Stimulated activated CD8-positive, alpha-beta memory T cell treated with anti-CD3 and anti-CD28 coated beads, Interleukin-15, amount 100 ng/mL, for 1 hour (primary cell): Measurements from ENCODE around the gene DCST2.

Experiments used
- DNase-seq: peaks from one replicate; pipeline ENCODE4 v3.0.0-alpha.2; 2020; ENCODE audit warnings: low read depth

Gene DCST2

DNA sequence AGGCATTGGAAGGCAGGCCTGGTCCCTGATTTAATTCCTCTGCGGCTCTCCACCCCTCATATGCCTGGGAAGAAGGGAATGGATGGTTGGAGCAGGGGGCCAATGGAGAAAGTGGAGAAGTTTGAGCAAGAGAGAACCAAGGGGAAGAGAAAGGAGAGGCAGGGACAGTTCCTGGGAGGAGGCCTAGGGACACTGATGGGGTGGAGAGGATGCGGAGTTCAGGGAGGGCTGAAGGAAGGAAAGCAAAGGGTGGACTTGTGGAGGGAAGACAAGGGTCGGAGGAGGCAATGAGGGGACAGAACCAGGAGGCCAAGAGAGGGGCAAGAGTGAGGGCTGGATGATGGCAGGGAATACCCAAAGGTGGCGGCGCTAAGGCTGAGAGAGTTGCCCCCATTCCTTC, 23.8 kb downstream of the DCST2 start:
- no peak for DNase-seq

DNA sequence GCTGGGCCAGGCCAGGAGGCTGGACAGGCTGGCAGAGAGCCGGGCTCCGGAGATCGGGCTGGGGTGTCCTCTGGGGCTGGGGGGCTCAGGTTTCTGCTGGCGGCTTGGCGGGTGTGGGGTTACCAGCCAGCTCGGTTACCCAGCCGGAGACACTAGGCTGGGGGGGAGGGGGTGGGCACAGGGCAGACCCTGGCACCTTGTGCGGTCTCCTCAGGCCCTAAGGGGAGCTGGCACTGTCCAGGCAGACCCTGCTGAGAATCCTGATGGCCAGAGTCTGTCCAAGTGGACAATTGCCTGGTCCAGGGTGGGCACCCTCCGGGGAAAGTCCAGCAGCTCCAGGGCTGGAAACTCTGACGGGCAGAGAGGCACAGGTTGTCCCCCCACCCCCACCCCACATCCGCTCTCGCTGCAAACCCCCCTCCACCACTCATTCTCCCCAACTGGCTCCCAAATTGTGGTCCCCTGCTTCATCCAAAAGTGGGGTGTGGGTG, 24.3 kb downstream of the DCST2 start:
- DNase-seq = no peak

- no peak for DNase-seq
These were observed 25.3 kb downstream of the DCST2 start for GRCh38 chr1:155008015-155008941.

- DNase-seq = no peak
These were observed 26.2 kb downstream of the DCST2 start for GRCh38 chr1:155007251-155007828.

DNA sequence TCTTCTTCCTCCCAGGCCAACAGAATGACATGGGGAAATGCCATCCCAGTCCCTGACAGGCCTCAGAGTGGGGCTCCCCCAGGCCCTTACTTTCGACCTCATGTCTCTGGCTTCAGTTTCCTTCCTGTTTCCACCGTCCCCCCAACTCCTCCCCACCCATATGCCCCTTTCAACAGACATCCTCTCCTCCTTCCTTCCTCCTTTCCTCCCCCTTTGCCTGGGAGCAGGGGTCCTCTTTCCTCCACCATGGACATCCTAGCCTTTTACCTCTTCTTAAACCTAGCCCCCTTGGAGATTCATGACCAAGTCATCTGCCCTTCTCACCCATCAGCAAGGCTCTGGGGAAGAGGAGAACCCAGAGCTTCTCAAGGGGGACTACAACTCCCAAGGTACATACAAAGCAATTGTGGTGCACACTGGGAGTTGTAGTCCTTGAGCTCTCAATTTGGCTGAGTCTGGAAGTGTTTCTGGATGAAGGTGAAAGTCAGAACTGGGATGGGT, 26.9 kb downstream of the DCST2 start:
- no peak for DNase-seq

- no peak for DNase-seq
These were observed 28.2 kb downstream of the DCST2 start for GRCh38 chr1:155005076-155006011.

GRCh38 chr1:155004352-155005075, 29.1 kb downstream of the DCST2 start:
- DNase-seq = no peak

GRCh38 chr1:155003766-155004351, 29.7 kb downstream of the DCST2 start:
- DNase-seq = no peak

DNA sequence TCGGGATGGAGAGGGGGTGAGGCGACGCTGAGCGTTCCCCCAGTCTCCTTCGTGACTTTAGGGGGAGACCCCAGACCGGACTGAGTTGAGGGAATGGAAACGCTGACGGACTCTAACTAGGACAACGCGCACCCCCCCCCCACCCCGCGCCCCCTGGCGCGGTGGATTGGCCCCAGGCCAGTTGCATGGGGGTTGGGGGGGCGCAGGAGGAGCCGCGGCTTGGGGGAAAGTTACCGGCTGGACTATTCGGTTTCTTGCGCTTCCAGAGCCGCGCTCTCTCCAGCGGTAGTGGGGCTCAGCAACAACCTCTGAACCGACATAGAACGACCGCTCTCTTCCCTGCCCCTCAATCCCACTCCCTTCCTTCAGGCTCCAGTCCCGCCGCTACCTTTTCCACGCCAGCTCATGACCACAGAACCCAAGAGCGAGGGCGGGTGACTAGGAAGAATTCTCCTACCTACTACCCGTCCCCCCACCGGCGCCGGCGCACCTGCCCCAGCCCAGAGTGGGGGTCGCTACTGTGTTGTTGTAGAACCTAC, 30.3 kb downstream of the DCST2 start:
- no peak for DNase-seq

- DNase-seq = no peak
These were observed 30.9 kb downstream of the DCST2 start, which contains the start of gene ZBTB7B for GRCh38 chr1:155002464-155003226. Gene ZBTB7B (plus strand): TSS chr1:155002802. CDS start chr1:155014661, 11,859 bp downstream.

DNA sequence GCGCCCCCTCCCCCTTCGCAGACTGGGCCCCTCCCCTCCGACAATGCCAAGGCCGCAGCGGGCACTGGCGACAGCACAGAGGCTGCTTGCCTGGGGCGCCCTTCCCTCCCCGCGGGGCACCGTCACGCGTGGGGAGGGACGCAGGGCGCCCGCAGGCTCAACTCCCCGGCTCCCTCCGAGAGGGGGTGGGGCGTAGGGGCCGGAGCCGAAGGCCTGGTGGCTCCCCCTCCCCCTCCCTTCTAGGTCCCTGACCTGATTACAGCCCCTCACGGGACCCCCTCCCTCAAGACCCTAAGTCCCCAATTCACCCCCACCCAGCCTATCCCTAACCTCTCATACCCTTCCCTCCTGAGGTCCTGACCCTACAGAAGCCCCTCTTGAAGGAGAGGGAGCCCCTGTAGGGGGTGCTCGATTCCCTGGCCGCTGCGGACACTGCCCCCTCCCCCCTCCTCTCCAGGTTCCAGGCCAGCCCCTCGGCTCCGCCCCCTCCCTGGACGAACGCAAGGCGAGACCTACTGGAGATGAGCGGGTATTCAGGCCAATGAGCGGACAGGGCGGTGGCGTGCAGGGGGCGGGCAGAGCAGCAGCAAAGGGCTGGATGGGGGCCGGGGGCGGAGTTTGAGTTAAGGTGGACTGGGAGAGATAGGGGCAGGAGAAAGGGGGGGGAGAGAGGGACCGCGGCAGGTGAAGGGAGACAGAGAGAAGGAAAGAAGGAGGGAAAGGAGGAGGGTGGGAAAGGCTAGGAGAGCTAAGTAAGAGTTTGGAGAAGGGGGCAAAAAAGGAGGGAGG, 31.7 kb downstream of the DCST2 start:
- peak; percentile 99 for DNase-seq

DNA sequence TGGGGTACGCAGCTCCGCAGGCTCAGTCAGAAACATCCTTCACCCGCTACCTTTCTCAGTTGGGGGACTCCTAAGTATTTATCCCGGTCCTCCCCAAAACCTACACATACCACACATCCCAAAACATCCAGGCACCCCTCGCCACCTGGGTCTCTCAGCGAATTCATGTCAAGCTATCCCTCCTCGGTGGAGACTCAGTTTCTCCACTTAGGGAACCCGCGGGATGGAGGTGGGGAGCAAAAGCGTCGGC, 32.2 kb downstream of the DCST2 start:
- no peak for DNase-seq

- peak; percentile 59 for DNase-seq
These were observed 32.7 kb downstream of the DCST2 start for GRCh38 chr1:155000726-155001424.

DNA sequence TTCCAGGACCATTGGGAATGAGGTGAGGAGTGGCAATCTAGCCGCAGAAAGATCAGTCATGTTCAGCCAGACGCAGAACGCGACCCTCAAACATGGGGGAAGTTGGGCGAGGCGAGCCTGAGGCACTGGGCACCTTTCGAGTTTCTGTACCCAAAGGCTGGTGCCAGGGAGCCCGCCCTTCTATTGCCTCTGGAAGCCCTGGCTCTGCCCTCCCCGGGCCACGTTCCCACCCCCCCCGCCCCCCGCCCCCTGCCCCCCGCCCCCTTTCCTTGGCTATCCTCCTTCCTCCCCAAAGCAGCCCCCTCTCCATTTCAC, 33.2 kb downstream of the DCST2 start:
- DNase-seq = no peak

GRCh38 chr1:154999571-155000410, 33.8 kb downstream of the DCST2 start:
- no peak for DNase-seq

- DNase-seq = peak; percentile 49
These were observed 34.6 kb downstream of the DCST2 start for GRCh38 chr1:154998818-154999570.

- no peak for DNase-seq
These were observed 35.3 kb downstream of the DCST2 start for GRCh38 chr1:154998201-154998780.
